Stimulated activated CD8-positive, alpha-beta memory T cell treated with anti-CD3 and anti-CD28 coated beads, Interleukin-12 subunit alpha, Interleukin-12 subunit beta, amount 100 ng/mL, for 1 hour (primary cell): ENCODE data around the gene ZSCAN31.
A peak's percentile ranks its signal among the peaks of the same experiment; 100 is the strongest.

Experiments
- DNase-seq: peaks from one replicate; pipeline ENCODE4 v3.0.0-alpha.2; 2020; ENCODE audit warnings: low read depth

Gene ZSCAN31

DNA sequence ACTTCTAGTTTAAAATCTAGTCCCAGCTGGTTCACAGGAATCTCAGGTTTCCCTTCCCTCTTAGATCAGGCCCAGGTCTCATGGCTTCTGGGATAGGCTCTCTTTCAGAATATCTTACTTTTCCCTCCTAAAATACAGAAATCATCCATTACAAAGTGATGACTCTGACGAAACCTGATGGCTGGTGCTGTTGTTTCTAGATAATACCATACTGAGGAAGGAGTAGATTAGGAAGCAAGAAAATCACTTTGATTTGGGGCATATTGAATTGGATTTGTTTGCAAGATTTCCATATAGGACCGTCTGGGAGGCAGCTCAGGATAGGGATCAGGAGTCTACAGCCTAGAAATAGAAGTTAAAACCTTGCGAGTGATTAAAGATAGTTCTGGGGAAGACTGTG is 17.4 kb upstream of the ZSCAN31 start:
- no peak for DNase-seq

DNA sequence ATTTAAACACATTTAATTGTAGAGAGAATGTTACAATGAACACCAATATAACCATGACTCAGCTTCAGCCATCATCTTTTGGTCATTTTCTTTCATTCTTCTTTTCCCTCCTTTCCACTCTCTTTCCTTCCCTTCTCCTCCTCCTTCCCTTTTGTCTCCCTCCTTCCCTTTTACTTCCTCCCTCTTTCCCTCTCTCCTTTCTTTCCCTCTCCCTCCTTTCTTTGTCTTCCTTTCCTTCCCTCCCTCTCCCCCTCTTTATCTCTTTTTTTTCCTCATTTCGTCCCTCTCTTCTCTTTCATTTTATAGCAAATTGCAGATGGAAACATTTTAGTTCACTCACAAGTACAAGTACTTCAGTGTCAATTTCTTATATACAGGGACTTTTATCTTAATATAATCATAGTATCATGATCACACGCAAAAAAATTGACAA is 15.6 kb upstream of the ZSCAN31 start:
- no peak for DNase-seq

DNA sequence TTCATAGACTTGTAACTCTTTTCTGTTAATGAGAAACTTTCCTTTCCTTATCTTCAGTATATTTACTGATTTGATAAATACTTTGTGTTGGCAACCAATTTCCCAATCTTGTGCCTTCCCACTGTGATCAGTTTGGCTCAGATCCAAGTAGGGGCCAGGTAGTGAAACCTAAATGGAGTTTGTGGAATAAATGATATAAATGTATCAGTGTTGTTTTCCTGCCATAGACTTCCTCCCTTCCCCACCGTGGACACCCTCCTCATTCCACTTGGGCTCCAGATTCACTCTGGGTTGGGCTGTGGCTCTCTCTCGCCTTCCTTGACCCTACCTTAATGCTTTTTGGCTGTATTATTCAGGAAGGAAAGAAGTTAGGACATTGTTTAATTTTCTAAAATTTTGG is 15.1 kb upstream of the ZSCAN31 start:
- no peak for DNase-seq

DNA sequence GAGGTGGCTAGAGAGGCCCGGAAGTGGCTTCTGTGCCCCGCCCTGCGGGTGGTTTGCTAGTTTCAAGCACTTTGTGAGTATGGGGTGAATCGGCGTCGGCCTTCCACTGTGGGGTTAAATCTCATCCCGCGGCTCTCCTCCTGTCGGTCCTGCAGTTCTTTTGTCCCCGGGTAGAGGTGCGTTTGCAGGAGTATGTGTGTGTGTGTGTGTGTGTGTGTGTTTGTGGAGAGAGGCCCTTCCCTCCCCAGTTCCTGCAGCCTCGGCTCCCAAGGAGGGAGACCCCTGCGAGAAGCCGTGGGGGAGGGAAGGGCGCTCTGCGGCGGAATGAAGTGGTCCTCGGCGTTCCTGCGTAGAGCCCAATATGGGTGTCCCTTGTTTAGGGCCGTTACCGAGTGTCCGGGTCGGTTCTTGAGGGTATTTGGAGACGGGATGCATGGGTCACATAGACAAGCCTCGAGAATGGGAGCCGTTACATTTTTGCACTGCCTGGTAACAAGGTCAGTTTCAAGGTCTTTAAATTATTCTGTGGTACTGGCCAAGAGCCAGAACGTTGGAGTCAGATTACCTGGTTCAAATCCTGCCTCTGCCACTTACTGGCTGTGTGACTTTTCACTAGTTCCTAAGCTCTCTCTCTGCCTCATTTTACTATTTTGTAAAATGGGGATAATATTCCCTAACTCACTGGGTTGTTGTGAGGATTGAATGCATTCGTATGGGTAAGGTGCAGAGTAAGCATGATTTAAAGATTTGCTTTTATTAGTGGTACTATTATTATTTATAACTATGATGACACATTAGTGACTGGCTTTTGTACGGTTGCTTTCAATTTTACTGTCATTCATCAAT is 14.2 kb upstream of the ZSCAN31 start, which contains the start of gene ZKSCAN3:
Gene ZKSCAN3 (plus strand): TSS at position 56 of the 846 bp plus-strand sequence. CDS start 9,640 bp downstream, outside the sequence.
- DNase-seq = peak; percentile 72

DNA sequence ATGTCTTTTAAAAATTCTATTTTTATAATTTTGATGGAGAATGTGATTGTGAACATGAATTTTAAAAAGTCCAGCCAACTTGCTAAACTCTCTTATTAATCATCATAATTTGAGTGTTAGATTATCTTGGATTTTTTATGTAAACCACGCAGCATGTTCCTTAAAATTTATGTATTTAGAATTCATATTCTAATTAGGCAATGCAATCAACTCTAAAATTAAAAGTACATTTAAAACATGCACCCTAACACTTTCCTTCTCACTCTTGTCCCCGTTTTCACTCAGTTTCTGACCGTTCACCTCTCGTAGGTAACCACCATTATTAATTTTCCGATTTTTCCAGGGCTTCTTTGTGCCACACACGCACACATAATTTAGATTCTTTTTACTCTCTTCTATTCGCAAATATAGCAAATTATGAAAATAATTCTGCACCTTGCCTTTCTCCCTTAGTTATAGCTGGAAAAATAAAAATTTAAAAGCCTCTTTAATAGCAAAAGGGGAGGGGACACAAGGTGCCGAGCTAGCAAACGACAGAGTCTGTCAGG is 13.5 kb upstream of the ZSCAN31 start:
- DNase-seq = no peak

DNA sequence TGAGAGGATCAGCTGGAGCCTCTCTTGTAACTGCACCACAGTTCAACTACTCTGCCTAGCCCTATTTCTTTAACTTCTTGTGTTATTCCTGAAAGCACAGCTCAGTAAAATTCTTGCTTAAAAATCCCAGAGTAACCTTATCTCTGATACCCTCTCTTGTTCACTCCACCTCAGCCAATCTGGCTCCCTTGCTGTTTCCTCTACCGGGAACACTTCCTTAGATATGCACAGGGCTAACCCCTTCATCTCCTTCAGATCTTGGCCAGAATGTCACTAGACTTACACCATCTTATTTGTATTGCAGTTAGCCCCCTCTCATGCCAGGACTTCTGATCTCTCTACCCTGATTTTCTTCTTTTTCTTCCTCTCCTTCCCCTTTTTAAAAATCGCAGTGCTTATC is 11.2 kb upstream of the ZSCAN31 start:
- no peak for DNase-seq

DNA sequence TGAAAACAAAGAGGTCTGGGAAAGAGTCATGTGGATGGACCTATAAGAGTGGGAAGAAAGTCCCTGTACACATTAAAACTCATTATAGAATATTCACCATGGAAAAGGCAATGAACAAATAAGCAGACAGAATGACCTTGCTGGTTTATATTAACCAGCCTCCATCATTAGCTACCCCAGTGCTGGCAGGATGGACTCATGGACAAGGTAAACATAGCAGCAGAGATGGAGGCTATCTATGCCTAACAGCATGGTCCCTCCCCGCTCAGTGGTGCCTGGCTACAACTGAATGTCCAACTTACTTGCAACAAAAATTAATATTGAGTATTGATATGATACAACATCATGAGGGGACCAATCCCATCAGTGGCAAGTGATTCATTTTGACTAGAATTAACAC is 9.3 kb upstream of the ZSCAN31 start:
- DNase-seq = no peak

DNA sequence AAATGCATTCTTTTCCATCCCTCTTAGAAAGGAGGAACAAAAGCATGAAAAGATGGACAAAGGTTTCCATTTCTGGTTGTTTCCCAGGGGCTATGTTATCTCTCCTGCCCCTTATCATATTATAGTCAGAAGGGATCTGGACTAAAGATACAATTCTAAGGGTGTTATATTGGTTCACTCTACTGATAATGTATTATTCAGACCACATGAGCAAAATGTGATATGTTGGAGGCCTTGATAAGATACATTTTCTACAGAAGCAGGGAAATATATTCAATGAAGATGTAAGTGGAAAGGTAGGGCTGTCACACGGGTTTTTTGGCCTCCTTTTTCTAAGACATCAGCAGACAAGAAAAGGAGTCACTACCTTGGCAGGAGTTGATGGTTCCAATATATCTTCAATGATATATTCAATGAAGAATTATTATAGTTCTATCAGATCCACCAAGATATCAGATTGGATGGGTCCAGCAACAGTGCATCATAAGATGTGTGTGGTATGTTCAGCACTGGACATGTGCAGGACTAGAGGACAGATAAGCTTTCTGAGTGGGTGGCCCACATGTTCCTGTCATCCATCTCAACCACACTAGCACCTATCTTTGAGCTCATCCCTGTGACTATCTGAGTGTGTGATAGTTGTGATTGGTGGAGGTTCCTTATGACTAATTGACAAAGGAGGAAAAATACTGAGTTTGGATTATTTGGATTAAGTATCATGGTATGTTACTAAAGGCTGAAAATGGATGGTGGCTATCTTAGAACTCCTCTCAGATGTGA is 8.1 kb upstream of the ZSCAN31 start:
- no peak for DNase-seq

DNA sequence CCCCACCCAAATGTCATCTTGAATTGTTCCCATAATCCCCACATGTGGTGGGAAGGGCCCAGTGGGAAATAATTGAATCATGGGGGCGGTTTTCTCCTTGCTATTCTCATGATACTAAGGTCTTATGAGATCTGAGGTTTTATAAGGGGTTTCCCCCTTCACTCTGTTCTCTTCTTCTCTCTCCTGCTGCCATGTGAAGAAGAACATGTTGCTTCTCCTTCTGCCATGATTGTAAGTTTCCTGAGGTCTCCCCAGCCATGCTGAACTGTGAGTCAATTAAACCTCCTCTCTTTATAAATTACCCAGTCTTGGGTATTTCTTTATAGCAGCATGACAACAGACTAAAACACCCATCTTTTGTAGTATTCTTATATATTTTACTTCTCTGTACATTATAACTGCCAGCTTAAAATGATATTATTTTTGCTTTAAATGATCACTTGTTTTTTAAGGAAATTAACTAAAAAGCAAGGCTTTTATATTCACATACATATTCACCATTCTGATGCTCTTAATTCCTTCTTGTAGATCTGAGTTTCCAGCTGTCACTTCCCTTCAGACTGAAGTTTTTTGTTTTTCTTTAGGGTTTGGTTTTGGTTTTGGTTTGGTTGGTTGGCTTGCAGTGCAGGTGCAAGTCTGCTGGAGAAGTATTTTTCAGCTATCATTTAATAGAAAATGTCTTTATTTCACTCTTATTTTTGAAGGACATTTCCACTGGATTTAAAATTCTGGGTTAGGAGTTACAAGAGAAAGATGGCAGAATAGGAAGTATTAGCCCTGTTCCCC is 4.6 kb upstream of the ZSCAN31 start:
- no peak for DNase-seq

DNA sequence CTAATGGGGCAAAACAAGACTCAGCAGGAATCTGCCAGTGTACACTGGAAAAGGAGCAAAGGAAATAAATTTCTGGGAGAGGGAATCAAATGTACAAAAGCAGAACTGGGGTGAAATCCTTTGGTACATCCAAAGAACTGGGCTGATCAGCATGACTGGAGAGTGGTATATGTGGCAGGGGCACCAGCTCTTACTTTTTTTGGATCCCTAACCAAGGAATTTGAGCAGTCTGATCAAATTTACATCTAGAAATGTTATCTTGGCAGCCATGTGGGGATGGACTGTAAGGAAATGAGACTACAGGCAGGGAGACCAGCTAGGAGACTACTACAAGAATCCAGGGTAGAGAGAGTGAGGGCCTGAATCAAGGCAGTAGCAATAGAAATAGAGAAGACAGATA is 1.2 kb upstream of the ZSCAN31 start:
- no peak for DNase-seq

DNA sequence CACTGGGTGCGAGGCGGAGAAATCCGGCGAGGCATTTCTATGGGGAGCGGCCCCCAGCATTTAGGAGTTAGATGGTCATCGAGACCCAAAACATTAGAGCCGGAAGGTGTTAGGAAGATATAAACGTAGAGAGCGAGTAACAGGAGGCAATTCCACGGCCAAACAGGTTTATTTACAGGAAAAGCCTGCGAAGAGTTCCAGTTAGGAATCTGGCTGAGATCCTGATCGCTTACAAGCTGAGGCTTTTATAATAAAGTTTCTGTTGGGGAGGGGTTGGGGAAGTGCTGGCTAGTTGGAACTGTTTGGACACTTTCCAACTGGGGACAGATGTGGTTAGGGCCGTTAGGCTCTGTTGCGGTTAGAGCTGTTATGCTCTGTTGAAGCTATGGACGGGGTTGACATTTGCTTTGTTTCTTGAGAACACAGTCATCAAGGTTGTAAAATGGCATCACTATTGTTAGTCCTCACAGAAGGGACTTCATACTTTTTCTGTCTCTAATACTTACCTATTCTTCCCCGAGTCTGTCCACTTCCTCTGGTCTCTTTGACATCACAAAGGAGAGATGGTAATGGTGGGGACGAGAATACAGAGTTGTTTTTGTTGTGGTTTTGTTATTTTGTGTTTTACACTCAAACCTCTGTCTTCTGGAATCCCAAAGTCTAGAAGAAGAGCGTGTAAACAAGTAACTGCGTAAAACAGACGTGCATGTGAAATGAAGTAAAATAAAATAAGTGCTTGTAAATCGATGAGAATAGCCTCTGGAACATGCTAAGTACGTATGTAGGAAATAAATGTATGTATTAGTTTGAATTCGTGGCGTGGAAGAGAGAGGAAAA is 554 bp upstream of the ZSCAN31 start:
- DNase-seq = no peak

DNA sequence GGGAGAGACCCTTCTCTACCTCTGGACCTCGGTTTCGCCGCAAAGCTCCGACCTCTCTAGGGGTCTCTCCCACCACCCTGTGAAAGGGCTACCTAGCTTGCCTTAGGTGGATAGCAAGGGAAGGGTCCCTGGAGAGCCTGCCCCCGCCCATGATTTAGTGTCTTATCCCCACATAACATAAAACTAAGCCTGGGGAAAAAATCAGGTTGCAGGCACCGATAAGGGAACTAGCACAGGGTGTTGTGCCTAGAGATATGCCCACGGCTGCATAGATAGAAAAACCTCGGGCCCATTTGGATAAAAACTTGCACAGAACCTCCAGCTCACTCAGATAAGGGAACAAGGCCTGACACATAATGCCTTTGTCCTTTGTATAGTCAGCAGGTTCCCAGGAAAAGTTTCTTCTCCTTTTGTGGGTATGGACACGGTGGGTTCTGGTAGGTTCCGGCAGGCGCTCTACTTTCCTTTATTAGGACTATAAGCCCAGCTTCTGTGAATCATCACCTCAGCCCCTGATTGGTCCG is 846 bp downstream of the ZSCAN31 start:
- no peak for DNase-seq

DNA sequence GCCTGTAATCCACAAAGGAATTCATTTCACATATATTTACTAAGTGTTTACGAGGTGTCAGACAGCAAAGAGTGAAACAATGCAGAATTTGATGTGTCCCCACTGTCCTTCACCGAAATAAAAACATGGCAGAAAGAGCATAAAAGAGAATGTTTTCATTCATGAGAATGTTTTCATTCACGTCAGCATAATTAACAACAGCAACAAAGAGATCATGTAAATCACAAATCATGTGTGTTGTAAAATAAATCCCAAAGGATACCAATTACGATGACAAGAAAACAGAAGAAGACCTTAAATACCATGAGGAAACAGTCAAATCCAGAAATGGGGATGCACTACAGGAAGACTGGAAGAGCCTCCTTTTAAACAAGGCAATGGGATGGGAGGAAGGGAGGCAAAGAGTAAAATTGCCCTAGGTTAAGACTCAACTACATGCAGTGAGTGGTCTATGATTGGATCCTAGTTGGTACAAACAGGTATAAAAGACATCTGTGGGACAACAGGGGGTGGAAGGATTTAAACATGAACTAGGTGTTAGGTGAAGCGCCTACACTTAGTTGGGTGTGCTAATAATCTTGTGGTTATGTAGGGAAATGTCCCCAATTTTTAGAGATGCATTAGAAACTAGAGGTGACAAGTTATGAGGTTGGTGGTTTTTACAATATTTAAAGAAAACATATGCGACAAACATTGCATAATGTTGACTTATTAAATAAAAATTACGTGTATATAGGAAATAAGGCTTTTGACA is 1.5 kb downstream of the ZSCAN31 start:
- no peak for DNase-seq

DNA sequence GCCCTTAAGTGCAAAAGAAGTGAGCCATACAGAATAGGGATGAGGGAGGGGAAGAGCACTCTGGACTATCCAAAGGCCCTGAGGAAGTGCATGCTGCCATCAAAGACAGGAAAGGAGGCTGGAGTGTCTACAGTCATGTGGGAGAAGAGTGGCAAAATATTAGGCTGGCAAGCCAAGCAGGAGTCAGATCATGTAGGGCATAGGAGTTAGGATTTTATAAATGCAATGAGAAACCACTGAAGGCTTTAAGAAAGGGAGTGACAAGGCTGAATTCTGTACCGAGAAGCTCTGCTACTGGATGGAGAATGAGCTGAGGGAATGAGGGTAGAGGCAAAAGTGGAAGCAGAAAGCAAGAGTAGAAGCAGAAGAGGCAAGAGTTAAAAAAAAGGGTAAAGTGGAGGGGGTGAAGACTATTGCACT is 2.3 kb downstream of the ZSCAN31 start:
- DNase-seq = no peak

DNA sequence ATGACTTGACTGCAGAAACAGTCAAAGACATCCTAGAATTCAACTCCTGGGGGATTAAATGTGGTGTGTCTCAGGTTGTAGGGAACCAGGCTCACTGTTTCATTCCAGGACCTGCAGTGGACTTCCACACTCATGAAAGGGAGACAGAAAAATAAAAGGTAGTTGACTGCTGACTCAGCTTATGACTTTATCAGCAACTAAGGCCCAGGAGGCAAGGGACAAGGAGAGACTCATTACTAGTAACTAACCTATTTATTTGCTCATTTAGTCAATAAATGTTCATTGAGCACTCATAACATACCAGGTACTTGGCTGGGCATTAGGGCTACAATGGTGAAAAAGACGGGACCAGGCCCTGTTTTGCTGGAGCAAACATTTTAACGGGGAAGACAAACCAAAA is 2.9 kb downstream of the ZSCAN31 start:
- DNase-seq = no peak

DNA sequence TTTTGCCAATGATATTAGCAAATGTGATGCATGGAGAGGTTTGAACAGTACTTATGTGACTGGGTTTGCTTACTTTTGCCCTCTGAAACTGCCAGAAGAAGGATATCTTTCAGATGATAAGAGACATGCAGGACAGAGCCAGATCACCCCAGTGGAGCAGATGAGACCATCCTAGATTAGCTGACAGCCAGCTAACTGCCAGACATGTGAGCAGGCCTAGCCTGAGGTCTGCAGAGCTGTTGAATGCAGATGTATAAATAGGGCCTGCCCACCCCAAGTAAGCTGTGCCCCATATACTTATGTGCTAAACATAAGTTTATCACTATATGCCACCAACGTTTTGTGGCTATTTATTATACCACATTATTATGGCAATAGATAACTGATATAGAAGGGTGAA is 5.9 kb downstream of the ZSCAN31 start:
- DNase-seq = no peak

DNA sequence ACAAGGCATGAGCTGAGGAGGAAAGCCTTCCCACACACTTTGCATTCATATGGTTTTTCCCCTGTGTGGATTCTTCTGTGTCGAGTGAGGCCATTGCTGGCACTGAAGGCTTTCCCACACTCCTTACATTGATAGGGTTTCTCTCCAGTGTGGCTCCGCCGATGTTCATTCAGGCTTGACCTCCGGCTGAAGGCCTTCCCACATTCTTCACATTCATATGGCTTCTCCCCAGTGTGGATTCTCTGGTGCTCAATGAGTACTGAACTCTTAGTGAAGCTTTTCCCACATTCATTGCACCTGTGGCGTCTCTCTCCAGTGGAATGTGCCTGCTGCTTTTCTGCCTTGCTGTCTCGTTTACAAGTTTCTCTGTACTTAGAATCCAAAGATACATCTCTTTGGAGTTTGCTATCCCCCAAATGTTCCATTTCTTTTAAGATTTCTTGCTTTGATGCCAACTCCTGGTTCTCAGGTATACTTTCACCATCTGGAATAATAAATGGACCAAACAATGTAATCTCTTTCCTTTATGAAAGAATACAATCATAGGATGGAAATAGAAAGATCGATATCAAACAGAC is 9.5 kb downstream of the ZSCAN31 start:
- DNase-seq = no peak

DNA sequence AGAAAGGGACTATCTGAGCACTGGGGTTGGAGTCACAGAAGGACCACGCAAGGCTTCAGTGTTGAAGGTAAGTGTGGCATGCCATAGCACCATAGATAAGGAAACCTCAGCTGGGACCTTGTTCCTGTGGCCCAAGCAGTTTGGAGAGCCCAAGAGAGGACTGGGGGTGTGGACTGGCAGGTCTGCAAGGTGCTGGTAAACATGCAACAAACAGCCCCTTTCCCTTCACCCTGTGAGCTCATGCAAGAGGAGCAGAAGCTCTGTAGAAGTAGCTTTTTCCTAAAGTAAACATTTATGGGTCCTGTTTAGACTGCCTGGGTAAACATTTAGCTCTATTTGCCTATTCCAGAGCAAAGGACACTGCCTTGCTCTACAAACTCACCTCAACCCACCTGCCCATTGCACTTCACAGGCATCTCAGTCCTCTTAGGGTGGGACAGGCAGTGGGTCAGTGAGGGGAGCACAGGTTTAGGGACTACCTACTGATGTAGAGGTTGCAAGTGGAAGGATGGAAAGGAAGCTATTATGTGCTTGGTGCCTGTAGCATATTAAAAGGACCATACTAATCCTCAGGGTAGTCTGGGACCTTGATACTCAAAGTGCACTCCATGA is 12.0 kb downstream of the ZSCAN31 start:
- DNase-seq = no peak

DNA sequence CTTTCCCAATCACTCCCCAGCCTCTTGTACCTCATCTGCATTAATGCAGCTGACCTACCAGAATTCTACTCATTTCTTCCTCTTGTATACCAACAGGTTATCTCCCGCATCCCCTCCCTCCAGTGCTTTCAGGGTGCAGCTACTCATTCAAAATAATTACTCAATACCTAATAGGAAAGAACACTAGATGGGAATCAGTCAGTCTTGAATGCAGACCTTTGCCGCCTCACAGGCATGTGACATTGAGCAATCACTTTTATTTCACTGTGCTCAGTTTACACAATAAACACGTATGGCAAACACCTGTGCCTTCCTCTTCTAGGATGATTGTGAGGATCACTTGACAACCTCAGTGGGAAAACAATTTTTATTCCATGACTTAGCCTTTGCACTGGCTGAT is 13.3 kb downstream of the ZSCAN31 start:
- no peak for DNase-seq
